Mesenchymal stem cell (in vitro differentiated cells and primary cell): ENCODE measurements around the gene NCAPD3.

Experiments
- DNase-seq: peaks from one replicate; pipeline ENCODE4 v3.0.0-alpha.2; 2013
- H2AFZ ChIP-seq: one replicate; pipeline ENCODE4 v1.6.1; 2013; ENCODE audit warnings: low read depth, mild to moderate bottlenecking, control low read depth, inconsistent platforms, low read length, moderate library complexity
- H2AK5ac ChIP-seq: 2 replicates; pipeline ENCODE4 v1.6.1; 2013; ENCODE audit warnings: low read length, moderate library complexity, mild to moderate bottlenecking, inconsistent platforms; ENCODE audit not compliant: severe bottlenecking
- H2BK120ac ChIP-seq: one replicate; pipeline ENCODE4 v1.6.1; 2013; ENCODE audit warnings: low read depth, mild to moderate bottlenecking, inconsistent platforms, low read length, moderate library complexity
- H2BK12ac ChIP-seq, 2 experiments: one replicate each; pipeline ENCODE4 v1.6.1; 2013; ENCODE audit warnings: inconsistent platforms in 2 of 2, low read length in 2 of 2, mild to moderate bottlenecking in 2 of 2, moderate library complexity in 2 of 2, control low read depth in 1 of 2
- H2BK15ac ChIP-seq: one replicate; pipeline ENCODE4 v1.6.1; 2013; ENCODE audit warnings: mild to moderate bottlenecking, low read depth, inconsistent platforms; ENCODE audit not compliant: poor library complexity, severe bottlenecking
- H2BK5ac ChIP-seq: 2 replicates; pipeline ENCODE4 v1.6.1; 2013; ENCODE audit warnings: low read depth, mild to moderate bottlenecking, low read length, control low read depth, inconsistent platforms; ENCODE audit not compliant: poor library complexity, severe bottlenecking
- H3K14ac ChIP-seq, 2 experiments: one replicate each; pipeline ENCODE4 v1.6.1; 2013; ENCODE audit warnings: inconsistent platforms in 2 of 2, low read length in 2 of 2, control low read depth in 1 of 2, mild to moderate bottlenecking in 1 of 2, moderate library complexity in 1 of 2
- H3K18ac ChIP-seq, 2 experiments: one replicate each; pipeline ENCODE4 v1.6.1; 2013; ENCODE audit warnings: inconsistent platforms in 2 of 2, low read length in 2 of 2, control low read depth in 1 of 2, low read depth in 1 of 2, mild to moderate bottlenecking in 1 of 2
- H3K23ac ChIP-seq, 2 experiments: one replicate each; pipeline ENCODE4 v1.6.1; 2013; ENCODE audit warnings: inconsistent platforms in 2 of 2, low read length in 2 of 2, mild to moderate bottlenecking in 2 of 2, moderate library complexity in 2 of 2, control low read depth in 1 of 2
- H3K27ac ChIP-seq: 2 replicates; pipeline ENCODE4 v1.5.1; 2013; ENCODE audit warnings: mild to moderate bottlenecking, moderate library complexity, low read length, control low read depth, inconsistent platforms; ENCODE audit not compliant: poor library complexity, severe bottlenecking
- H3K27me3 ChIP-seq, 2 experiments: 2 replicates each; pipeline versions ENCODE4 v1.6.1 to v1.7.0; 2013; ENCODE audit warnings: low read length in 2 of 2, mild to moderate bottlenecking in 2 of 2, moderate library complexity in 2 of 2, control low read depth in 1 of 2, inconsistent platforms in 1 of 2; ENCODE audit not compliant: control insufficient read depth in 1 of 2, insufficient read depth in 1 of 2
- H3K36me3 ChIP-seq, 2 experiments: 2 replicates each; pipeline versions ENCODE4 v1.6.1 to v1.7.0; 2013; ENCODE audit warnings: low read length in 2 of 2, control low read depth in 1 of 2, inconsistent platforms in 1 of 2, low read depth in 1 of 2, mild to moderate bottlenecking in 1 of 2; ENCODE audit not compliant: insufficient read depth in 2 of 2, control insufficient read depth in 1 of 2
- H3K4ac ChIP-seq, 2 experiments: one replicate each; pipeline ENCODE4 v1.6.1; 2013; ENCODE audit warnings: inconsistent platforms in 2 of 2, low read length in 2 of 2, mild to moderate bottlenecking in 2 of 2, moderate library complexity in 2 of 2, control low read depth in 1 of 2, low read depth in 1 of 2
- H3K4me1 ChIP-seq: 2 replicates; pipeline ENCODE4 v1.6.1; 2013; ENCODE audit warnings: low read depth, low read length, control low read depth; ENCODE audit not compliant: control insufficient read depth, insufficient read depth
- H3K4me2 ChIP-seq: 2 replicates; pipeline ENCODE4 v1.6.1; 2013; ENCODE audit warnings: low read length, mild to moderate bottlenecking, inconsistent platforms; ENCODE audit not compliant: poor library complexity, severe bottlenecking
- H3K4me3 ChIP-seq, 2 experiments: 2 replicates each; pipeline versions ENCODE4 v1.5.1 to v1.7.0; 2013; ENCODE audit warnings: low read length in 2 of 2, mild to moderate bottlenecking in 2 of 2, control low read depth in 1 of 2, low read depth in 1 of 2; ENCODE audit not compliant: insufficient read depth in 1 of 2
- H3K79me1 ChIP-seq: replicated peaks from 2 replicates; pipeline ENCODE4 v1.6.1; 2013; ENCODE audit warnings: mild to moderate bottlenecking, control low read depth, low read length, inconsistent platforms; ENCODE audit not compliant: poor library complexity, severe bottlenecking
- H3K9ac ChIP-seq: 2 replicates; pipeline ENCODE4 v1.7.0; 2013; ENCODE audit warnings: mild to moderate bottlenecking, low read length, moderate library complexity
- H3K9me3 ChIP-seq: 2 replicates; pipeline ENCODE4 v1.7.0; 2013; ENCODE audit warnings: mild to moderate bottlenecking, low read length; ENCODE audit not compliant: control insufficient read depth
- H4K8ac ChIP-seq: one replicate; pipeline ENCODE4 v1.6.1; 2013; ENCODE audit warnings: inconsistent platforms, mild to moderate bottlenecking, low read length, moderate library complexity
- H4K91ac ChIP-seq: one replicate; pipeline ENCODE4 v1.6.1; 2013; ENCODE audit warnings: mild to moderate bottlenecking, low read length, inconsistent platforms
- WGBS: methylation state at CpG from one replicate; pipeline ENCODE4 v1.1.7; 2013; ENCODE audit warnings: mixed read lengths; 5-methylcytosine and 5-hydroxymethylcytosine counted together

NCAPD3 gene

DNA sequence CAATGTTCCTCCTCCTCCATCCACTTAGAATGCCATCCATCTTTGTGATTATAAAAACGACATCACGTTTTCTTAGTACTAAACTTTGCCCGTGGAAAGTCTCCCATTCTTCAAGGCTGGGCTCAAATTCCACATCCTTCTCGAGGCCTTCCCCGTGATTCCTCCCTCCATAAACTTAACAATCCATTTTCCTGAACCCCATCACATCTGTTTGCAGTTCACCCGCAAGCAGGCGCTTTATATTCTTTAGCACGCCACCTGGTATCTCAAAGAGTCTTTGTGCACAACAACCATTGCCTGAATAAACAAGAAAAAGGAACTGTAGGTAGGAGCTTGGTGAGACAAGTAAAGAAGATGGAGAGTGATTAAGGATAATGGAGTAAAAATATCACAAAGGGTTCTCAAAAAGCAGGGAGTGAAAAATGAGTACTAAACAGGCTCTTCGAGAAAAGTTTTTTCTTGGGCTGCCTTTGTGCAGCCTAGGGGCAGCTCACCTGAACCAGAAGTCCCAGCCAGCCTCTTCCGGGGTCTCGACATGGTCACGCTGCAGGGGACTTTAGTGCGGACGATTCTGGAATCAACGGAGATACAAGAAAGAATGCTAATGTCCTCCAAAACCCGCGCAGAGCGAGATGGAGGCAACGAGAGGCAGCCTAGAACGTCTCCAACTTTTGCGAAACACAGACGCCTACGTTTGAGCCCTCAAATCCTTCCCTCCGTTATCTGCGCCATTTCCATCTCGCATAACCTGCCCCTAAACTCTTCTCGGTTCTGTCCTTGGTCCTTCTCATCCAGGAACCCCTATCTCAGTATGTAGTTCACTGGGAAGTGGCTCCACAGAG, 28.8 kb upstream of the NCAPD3 start:
- Histone ChIP-seq H3K23ac (no peak overlapping the region), H3K27ac (peak overlapping the region; percentile 51), H4K8ac (no peak overlapping the region), H3K9me3 (no peaks in the 10 kb centered on the region), H2BK120ac (no peak overlapping the region), H3K4ac (no peak overlapping the region), H3K9ac (peak overlapping the region; percentile 95), H3K27me3 (no peaks in the 10 kb centered on the region), H2BK5ac (no peak overlapping the region), H2BK15ac (no peak overlapping the region), H3K18ac (peak overlapping the region; percentile 9 to 55), H3K79me1 (peaks cover 14% of the 10 kb centered on the region), H3K36me3 (peaks cover 12 to 52% of the 10 kb centered on the region in 2 experiments), H2AFZ (peak overlapping the region; percentile 85), H4K91ac (no peak overlapping the region), H3K4me1 (peaks cover 1% of the 10 kb centered on the region), H2AK5ac (no peak overlapping the region), H3K4me2 (peak overlapping the region; percentile 85), H3K4me3 (peak overlapping the region; percentile 67 to 100), H3K14ac (peak overlapping the region in 1 of 2 experiments; percentile 18), H2BK12ac (no peak overlapping the region)
- DNase-seq, result no peak
- WGBS, result 16% methylated on average over 21 of the region's 27 CpGs

DNA sequence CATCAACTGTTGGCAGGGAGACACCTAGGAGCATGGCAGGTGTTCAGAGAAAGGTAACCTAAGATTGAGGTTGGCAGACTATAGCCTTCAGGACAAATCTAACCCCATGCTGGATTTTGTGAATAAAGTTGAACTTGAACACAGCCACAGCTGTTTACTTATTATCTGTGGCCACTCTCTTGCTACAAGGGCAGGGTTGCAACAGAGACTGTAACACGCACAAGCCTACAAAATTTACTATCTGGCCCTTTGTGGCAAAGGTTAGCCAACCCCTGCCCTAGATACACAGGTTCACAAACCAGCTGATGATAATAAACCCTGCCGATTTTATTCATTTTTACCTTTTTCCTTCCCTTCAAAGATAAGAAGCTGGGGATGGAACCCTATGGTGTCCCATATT, 26.9 kb upstream of the NCAPD3 start:
- H3K27me3 ChIP-seq, result no peaks in the 10 kb centered on the region
- H2AK5ac ChIP-seq, result no peak overlapping the region
- H2BK15ac ChIP-seq, result no peak overlapping the region
- H2BK120ac ChIP-seq, result no peak overlapping the region
- no peak overlapping the region for H4K8ac ChIP-seq
- H3K4me2 ChIP-seq, result no peak overlapping the region
- H3K4me3 ChIP-seq, result no peak overlapping the region
- no peak overlapping the region for H3K23ac ChIP-seq
- no peak overlapping the region for H3K14ac ChIP-seq
- peaks cover 8% of the 10 kb centered on the region for H3K79me1 ChIP-seq
- H4K91ac ChIP-seq, result no peak overlapping the region
- WGBS, result 99% methylated on average over 2 of the region's 2 CpGs
- no peak overlapping the region for H2AFZ ChIP-seq
- peaks cover 23 to 59% of the 10 kb centered on the region in 2 experiments for H3K36me3 ChIP-seq
- H3K4me1 ChIP-seq, result peaks cover 1% of the 10 kb centered on the region
- H2BK5ac ChIP-seq, result no peak overlapping the region
- no peak overlapping the region for H3K9ac ChIP-seq
- no peak overlapping the region for H2BK12ac ChIP-seq
- H3K4ac ChIP-seq, result no peak overlapping the region
- H3K27ac ChIP-seq, result no peak overlapping the region
- H3K18ac ChIP-seq, result no peak overlapping the region
- H3K9me3 ChIP-seq, result no peaks in the 10 kb centered on the region
- DNase-seq, result no peak

DNA sequence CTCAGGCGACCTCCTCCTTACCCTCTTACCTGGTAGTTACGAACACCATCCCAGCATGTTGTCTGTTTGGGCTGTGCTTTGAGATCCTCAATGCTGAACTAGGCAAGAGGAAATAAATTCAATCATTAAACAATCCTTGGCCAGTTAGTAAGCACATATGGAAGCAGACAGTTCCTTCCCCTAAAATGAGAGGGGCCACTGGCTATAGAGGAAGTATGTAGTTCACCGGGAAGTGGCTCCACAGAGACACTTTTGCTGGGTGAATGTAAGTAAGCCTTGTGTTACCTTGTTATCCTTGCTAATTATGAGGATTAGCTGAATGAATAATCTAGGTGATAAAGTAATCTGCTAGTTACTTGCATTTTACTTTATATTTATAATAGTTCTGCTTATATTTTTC, 26.5 kb upstream of the NCAPD3 start:
- 100% methylated on average over 1 of the region's 3 CpGs for WGBS
- Histone ChIP-seq H2BK12ac (no peak overlapping the region), H4K8ac (no peak overlapping the region), H3K4me3 (no peak overlapping the region), H3K14ac (no peak overlapping the region), H3K27ac (no peak overlapping the region), H3K4ac (no peak overlapping the region), H3K27me3 (no peaks in the 10 kb centered on the region), H2BK5ac (no peak overlapping the region), H3K9me3 (no peaks in the 10 kb centered on the region), H3K23ac (no peak overlapping the region), H3K4me1 (peaks cover 1% of the 10 kb centered on the region), H2AFZ (no peak overlapping the region), H2BK120ac (no peak overlapping the region), H4K91ac (no peak overlapping the region), H3K36me3 (peaks cover 27 to 62% of the 10 kb centered on the region in 2 experiments), H3K4me2 (no peak overlapping the region), H2BK15ac (no peak overlapping the region), H3K79me1 (peaks cover 9% of the 10 kb centered on the region), H2AK5ac (no peak overlapping the region), H3K18ac (no peak overlapping the region), H3K9ac (no peak overlapping the region)
- DNase-seq, result no peak

DNA sequence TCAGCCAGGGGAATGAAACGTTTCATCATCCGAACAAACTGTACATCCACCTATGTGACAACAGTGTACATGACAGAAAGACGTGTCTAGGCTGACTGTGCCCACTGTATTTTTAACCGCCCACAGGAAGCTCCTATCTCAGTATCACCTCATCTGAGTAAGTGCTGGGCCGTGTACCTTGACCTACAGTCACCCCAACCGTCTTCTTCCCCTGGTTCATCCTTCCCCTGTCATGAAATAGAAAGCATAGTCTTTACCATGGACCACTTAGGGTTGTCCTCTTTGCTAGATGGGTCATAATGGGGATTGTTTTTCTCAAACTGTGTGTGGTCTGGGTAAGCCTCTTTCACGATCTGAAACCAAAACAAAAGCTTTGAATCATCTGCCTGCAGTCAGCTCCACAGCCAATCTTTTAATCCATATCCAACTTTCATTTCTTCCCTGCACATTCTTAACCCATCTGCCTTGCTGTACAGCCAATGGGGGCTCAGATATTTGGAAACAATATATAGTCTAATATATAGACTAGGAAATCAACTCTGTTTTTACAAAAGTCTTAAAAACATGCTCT, 25.2 kb upstream of the NCAPD3 start:
- Histone ChIP-seq H3K4me1 (peaks cover 1% of the 10 kb centered on the region), H3K79me1 (peaks cover 9% of the 10 kb centered on the region), H3K4ac (no peak overlapping the region), H2BK15ac (no peak overlapping the region), H2AFZ (no peak overlapping the region), H3K9ac (peak overlapping the region; percentile 17), H3K23ac (no peak overlapping the region), H4K8ac (no peak overlapping the region), H3K9me3 (no peaks in the 10 kb centered on the region), H3K14ac (no peak overlapping the region), H2AK5ac (no peak overlapping the region), H4K91ac (no peak overlapping the region), H3K4me3 (no peak overlapping the region), H2BK120ac (no peak overlapping the region), H2BK5ac (no peak overlapping the region), H2BK12ac (no peak overlapping the region), H3K4me2 (no peak overlapping the region), H3K18ac (no peak overlapping the region), H3K36me3 (peaks cover 37 to 75% of the 10 kb centered on the region in 2 experiments), H3K27me3 (no peaks in the 10 kb centered on the region), H3K27ac (no peak overlapping the region)
- 95% methylated on average over 6 of the region's 7 CpGs for WGBS
- DNase-seq, result no peak
